ENCODE results near the gene HADHA. TPM values are rescaled to one million over a fixed set of nuclear protein-coding genes. Genes with fewer than 3 reads are reported as not detected.
"Not testable (repeated sequence)": the region's sequence is repeated elsewhere in the genome, so short reads cannot be mapped to it uniquely, and the experiment has no call there.

HADHA gene
- total and polyA plus RNA-seq, 8 donors = 53.2 to 144 (median 90.1) TPM

- H3K27ac ChIP-seq = peak overlapping the region in 2 of 5 donors; percentile 8 to 45
- no peak overlapping the region for H3K4me3 ChIP-seq
- no peaks in the 10 kb centered on the region for H3K9me3 ChIP-seq
- peaks cover 4 to 29% (median 21%) of the 10 kb centered on the region in 4 donors for H3K36me3 ChIP-seq
- no peak for DNase-seq
- intact Hi-C loops (cut with DNase I; ENCODE audit: low total_unique reads) = no loop called here
- H3K4me1 ChIP-seq = peaks cover 10 to 28% (median 18%) of the 10 kb centered on the region in 4 donors
- no peaks in the 10 kb centered on the region for H3K27me3 ChIP-seq
- TF ChIP-seq POLR2AphosphoS5 (IDR thresholded peaks at IDR 0.05) (no peak), POLR2A (IDR thresholded peaks at IDR 0.05) (no peak), CTCF (IDR thresholded peaks at IDR 0.05) (no peak), EP300 (IDR thresholded peaks at IDR 0.05) (no peak)
- 87 to 94% (median 90%) methylated on average over 6 of the region's 6 CpGs for WGBS, 5 donors
Measured at GRCh38 chr2:26269571-26270158, 25.2 kb upstream of the HADHA start.

- DNase-seq = not testable (repeated sequence)
- Histone ChIP-seq H3K27ac (peak overlapping the region in 2 of 5 donors; percentile 8 to 35), H3K36me3 (peaks cover 4 to 38% (median 29%) of the 10 kb centered on the region in 4 donors)
Measured at GRCh38 chr2:26268670-26269385, 24.4 kb upstream of the HADHA start.

GRCh38 chr2:26268213-26268612 is 23.8 kb upstream of the HADHA start:
- Histone ChIP-seq H3K4me1 (peaks cover under 1 to 14% (median 8%) of the 10 kb centered on the region in 4 donors), H3K36me3 (peaks cover 4 to 44% (median 35%) of the 10 kb centered on the region in 4 donors), H3K27ac (no peak overlapping the region), H3K9me3 (no peaks in the 10 kb centered on the region), H3K27me3 (no peaks in the 10 kb centered on the region), H3K4me3 (no peak overlapping the region)
- WGBS, 5 donors = 95 to 99% (median 96%) methylated on average over 4 of the region's 4 CpGs
- DNase-seq = no peak
- no peak for TF ChIP-seq POLR2A (IDR thresholded peaks at IDR 0.05)
- no peak for TF ChIP-seq CTCF (IDR thresholded peaks at IDR 0.05)
- no peak for TF ChIP-seq EP300 (IDR thresholded peaks at IDR 0.05)
- no peak for TF ChIP-seq POLR2AphosphoS5 (IDR thresholded peaks at IDR 0.05)
- intact Hi-C loops (cut with DNase I; ENCODE audit: low total_unique reads) = no loop called here

More at GRCh38 chr2:26268670-26269385, 24.4 kb upstream of the HADHA start:
- peaks cover 5 to 20% (median 13%) of the 10 kb centered on the region in 4 donors for H3K4me1 ChIP-seq
- intact Hi-C loops (cut with DNase I; ENCODE audit: low total_unique reads); H3K4me3 ChIP-seq; H3K27me3 ChIP-seq; H3K9me3 ChIP-seq: not testable (repeated sequence)
- WGBS, 5 donors = 90 to 97% (median 93%) methylated on average over 12 of the region's 12 CpGs

GRCh38 chr2:26258836-26259235 is 14.4 kb upstream of the HADHA start:
- H3K4me3 ChIP-seq; H3K9me3 ChIP-seq; H3K27ac ChIP-seq; H3K27me3 ChIP-seq; DNase-seq; intact Hi-C loops (cut with DNase I; ENCODE audit: low total_unique reads): not testable (repeated sequence)
- WGBS, 5 donors = 89 to 96% (median 94%) methylated on average over 8 of the region's 8 CpGs
- H3K4me1 ChIP-seq = peaks cover 5 to 24% (median 11%) of the 10 kb centered on the region in 4 donors
- peaks cover 14 to 71% (median 63%) of the 10 kb centered on the region in 4 donors for H3K36me3 ChIP-seq

- intact Hi-C loops (cut with DNase I; ENCODE audit: low total_unique reads) = no loop called here
- WGBS, 5 donors = 41 to 64% (median 54%) methylated on average over 3 of the region's 3 CpGs
- Histone ChIP-seq H3K27me3 (no peaks in the 10 kb centered on the region), H3K4me1 (peaks cover 5 to 54% (median 25%) of the 10 kb centered on the region in 4 donors), H3K36me3 (peaks cover 14 to 46% (median 44%) of the 10 kb centered on the region in 4 donors), H3K4me3 (no peak overlapping the region), H3K27ac (peak overlapping the region in 2 of 5 donors; percentile 40 to 42), H3K9me3 (no peaks in the 10 kb centered on the region)
- DNase-seq = peak in 1 of 2 donors; percentile 28
- TF ChIP-seq EP300 (IDR thresholded peaks at IDR 0.05) = no peak
- no peak for TF ChIP-seq POLR2A (IDR thresholded peaks at IDR 0.05)
- TF ChIP-seq POLR2AphosphoS5 (IDR thresholded peaks at IDR 0.05) = no peak
- no peak for TF ChIP-seq CTCF (IDR thresholded peaks at IDR 0.05)
Measured at GRCh38 chr2:26255759-26256384, 11.4 kb upstream of the HADHA start.

Data from stomach (tissue), 9 donors.